Lower lobe of right lung (tissue), 2 donors: ENCODE data around the gene APOO. TPM values are rescaled to one million over a fixed set of nuclear protein-coding genes. Genes with fewer than 3 reads are reported as not detected.

Experiments used
- ATAC-seq, 2 donors: fragments of 200-7000 bp; cut with Tn5 transposase; one replicate each; pipeline ENCODE4 v1.9.1; 2020 to 2022; ENCODE audit warnings: mild to moderate bottlenecking in 2 of 2, moderate library complexity in 2 of 2
- DNase-seq: peaks from one replicate; pipeline ENCODE4 v3.0.0-alpha.2; 2020
- H3K27ac ChIP-seq: fragments of 200-600 bp; one replicate; pipeline ENCODE4 v1.8.0; 2022
- H3K27me3 ChIP-seq: fragments of 200-600 bp; one replicate; pipeline ENCODE4 v1.8.0; 2022; ENCODE audit warnings: low read depth
- H3K36me3 ChIP-seq: fragments of 200-600 bp; one replicate; pipeline ENCODE4 v1.8.0; 2022; ENCODE audit warnings: mild to moderate bottlenecking
- H3K4me1 ChIP-seq: fragments of 200-600 bp; one replicate; pipeline ENCODE4 v1.8.0; 2022
- H3K4me3 ChIP-seq: fragments of 200-600 bp; one replicate; pipeline ENCODE4 v1.8.0; 2022; ENCODE audit warnings: mild to moderate bottlenecking
- H3K9me3 ChIP-seq: fragments of 200-600 bp; one replicate; pipeline ENCODE4 v1.8.0; 2022
- CTCF ChIP-seq: fragments of 200-600 bp; IDR thresholded peaks from one replicate; pipeline ENCODE4 v1.8.0; 2022; ENCODE audit warnings: antibody characterized with exemption, mild to moderate bottlenecking
- intact Hi-C: fragments of 100-400 bp; cut with DNase I; formaldehyde crosslinking; loops from one replicate; pipeline ENCODE4 v1.11.0; 2022
- total RNA-seq: library from RNA; stranded (reverse); fragmentation: NEBNext Ultra II Directional; extraction: Animal tissue kit (Norgen Biotek cat#: 25700); gene quantifications from one replicate; pipeline ENCODE4 v1.2.1, GENCODE V29; 2021
- donor health status: DM: no; HTN: yes; CAD: no; lungs with severe emphysema.

Gene APOO
- total RNA-seq, 1 donor from 2014 or later: 15.9 TPM

- Histone ChIP-seq H3K27ac (no peak overlapping the region), H3K9me3 (no peaks in the 10 kb centered on the region), H3K36me3 (no peaks in the 10 kb centered on the region), H3K4me1 (no peaks in the 10 kb centered on the region), H3K4me3 (no peak overlapping the region), H3K27me3 (no peaks in the 10 kb centered on the region)
- intact Hi-C loops: no loop called here
- no peak for TF ChIP-seq CTCF
- ATAC-seq (no peak), DNase-seq (no peak)
Observed at GRCh38 chrX:23919148-23919547, 11.4 kb upstream of the APOO start.

DNA sequence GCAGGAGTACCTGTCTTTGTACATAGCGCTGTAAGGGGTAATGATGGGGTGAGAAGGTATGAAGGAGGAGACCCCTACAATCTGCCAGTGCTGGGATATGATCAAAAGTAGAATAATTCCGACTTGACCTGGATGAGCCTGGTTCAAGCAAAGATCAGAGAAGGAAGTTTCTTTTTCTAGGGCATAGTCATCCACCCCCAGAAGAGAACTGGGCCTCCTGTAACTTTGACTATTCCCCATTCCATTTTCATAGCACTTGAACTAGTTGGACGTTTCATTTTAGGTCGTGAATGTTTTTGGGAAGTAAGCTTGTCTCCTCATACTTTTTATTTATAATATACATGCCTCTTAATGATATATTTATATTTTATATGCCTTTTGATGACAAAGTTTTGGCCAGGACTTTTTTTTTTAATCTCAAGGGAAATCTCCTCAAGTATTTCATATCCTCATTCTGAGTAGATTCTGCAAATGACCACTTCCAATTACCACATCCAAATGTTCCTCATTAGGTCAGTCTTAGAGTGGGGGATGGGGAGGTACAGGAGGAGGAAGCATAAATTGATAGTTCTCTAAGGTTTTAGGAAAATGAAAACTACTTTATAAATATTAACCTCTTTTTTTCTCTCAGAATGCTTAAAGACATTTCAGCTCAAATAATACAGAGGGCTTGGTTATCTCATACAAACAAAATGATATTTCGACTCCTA, 3.5 kb upstream of the APOO start:
- no peaks in the 10 kb centered on the region for H3K27me3 ChIP-seq
- no peak overlapping the region for H3K27ac ChIP-seq
- H3K4me3 ChIP-seq: no peak overlapping the region
- no peaks in the 10 kb centered on the region for H3K36me3 ChIP-seq
- ATAC-seq (no peak), DNase-seq (no peak)
- H3K9me3 ChIP-seq: no peaks in the 10 kb centered on the region
- intact Hi-C loops: no loop called here
- no peaks in the 10 kb centered on the region for H3K4me1 ChIP-seq
- TF ChIP-seq CTCF: no peak

GRCh38 chrX:23908219-23909004, 674 bp upstream of the APOO start:
- no peaks in the 10 kb centered on the region for H3K4me1 ChIP-seq
- intact Hi-C loops: loop anchor here (10.0 kb wide), 1 partner anchor 124 kb away; the partner anchor contains the start of gene SAT1
- no peaks in the 10 kb centered on the region for H3K36me3 ChIP-seq
- ATAC-seq (no peak), DNase-seq (no peak)
- H3K9me3 ChIP-seq: no peaks in the 10 kb centered on the region
- peak overlapping the region; percentile 85 for H3K27ac ChIP-seq
- H3K4me3 ChIP-seq: peak overlapping the region; percentile 61
- no peak for TF ChIP-seq CTCF
- H3K27me3 ChIP-seq: no peaks in the 10 kb centered on the region

DNA sequence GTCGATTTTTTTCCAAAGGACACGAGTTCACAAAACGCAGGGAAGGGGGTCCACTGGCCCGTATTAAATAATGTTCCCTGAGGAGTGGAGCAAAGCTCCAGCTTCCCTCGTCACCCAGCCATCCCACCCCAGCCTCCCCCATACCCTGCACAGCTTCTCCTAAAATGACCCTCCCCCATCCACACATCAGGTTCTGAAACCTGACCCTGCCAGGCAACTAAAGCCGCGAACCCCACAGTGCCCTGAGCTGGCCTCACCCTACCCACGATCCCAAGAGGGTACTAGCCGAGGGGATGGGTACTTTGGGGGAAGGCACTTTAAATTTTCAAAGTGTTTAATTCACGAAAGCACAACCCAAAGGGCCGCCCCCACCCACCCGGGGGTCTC, 634 bp downstream of the APOO start:
- H3K36me3 ChIP-seq: no peaks in the 10 kb centered on the region
- H3K4me1 ChIP-seq: peaks cover 6% of the 10 kb centered on the region
- no peaks in the 10 kb centered on the region for H3K27me3 ChIP-seq
- H3K9me3 ChIP-seq: no peaks in the 10 kb centered on the region
- TF ChIP-seq CTCF: no peak
- H3K27ac ChIP-seq: peak overlapping the region; percentile 85
- intact Hi-C loops: loop anchor here (10.0 kb wide), 1 partner anchor 122 kb away; the partner anchor contains the start of gene SAT1
- DNase-seq (no peak), ATAC-seq (peak; percentile 6 to 11)
- H3K4me3 ChIP-seq: peak overlapping the region; percentile 61

DNA sequence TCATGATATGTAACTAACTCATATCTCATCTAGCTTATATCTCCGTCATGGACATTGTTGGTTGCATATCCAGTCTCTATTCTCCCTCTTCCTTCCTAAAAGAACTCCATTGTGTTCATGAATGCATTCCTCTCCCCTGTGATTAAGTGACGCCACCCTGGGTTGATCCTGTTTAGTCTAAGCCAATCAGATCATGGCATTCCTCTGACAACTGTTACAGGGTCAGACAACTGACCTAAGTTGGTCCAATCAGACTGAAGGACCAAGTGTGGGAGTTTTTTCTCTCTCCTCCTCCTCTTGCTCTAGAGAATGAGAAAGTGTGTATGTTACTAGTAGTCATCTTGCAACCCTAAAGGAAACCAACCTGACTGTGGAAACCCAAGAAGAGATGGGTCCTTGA, 3.6 kb downstream of the APOO start:
- ATAC-seq (no peak), DNase-seq (no peak)
- TF ChIP-seq CTCF: no peak
- Histone ChIP-seq H3K36me3 (no peaks in the 10 kb centered on the region), H3K27me3 (no peaks in the 10 kb centered on the region), H3K4me3 (no peak overlapping the region), H3K9me3 (no peaks in the 10 kb centered on the region), H3K27ac (no peak overlapping the region), H3K4me1 (peaks cover 18% of the 10 kb centered on the region)
- intact Hi-C loops: loop anchor here (10.0 kb wide), 1 partner anchor 119 kb away; the partner anchor contains the start of gene SAT1
